HG03469 (cell line): ENCODE results near the gene SLC44A5.
"Not testable (repeated sequence)": the region's sequence is repeated elsewhere in the genome, so short reads cannot be mapped to it uniquely, and the experiment has no call there.

Experiments
- ATAC-seq: cut with Tn5 transposase; IDR thresholded peaks from one replicate; pipeline ENCODE4 v1.9.1; 2021; ENCODE audit warnings: mild to moderate bottlenecking, moderate library complexity, moderate number of reproducible peaks; ENCODE audit not compliant: unreplicated experiment

Gene SLC44A5

GRCh38 chr1:75611014-75611413, at the start of gene SLC44A5:
TSS of gene SLC44A5 (minus strand) at chr1:75611114. CDS start at chr1:75541447, 69,667 bp downstream.
- no peak for ATAC-seq

GRCh38 chr1:75655931-75656330, 45.0 kb upstream of the SLC44A5 start:
- ATAC-seq = no peak

- not testable (repeated sequence) for ATAC-seq
Observed at GRCh38 chr1:75647183-75647582, 36.3 kb upstream of the SLC44A5 start.

- not testable (repeated sequence) for ATAC-seq
Observed at GRCh38 chr1:75645153-75645552, 34.2 kb upstream of the SLC44A5 start.

- ATAC-seq = no peak
Observed at GRCh38 chr1:75643460-75643859, 32.5 kb upstream of the SLC44A5 start.

- no peak for ATAC-seq
Observed at GRCh38 chr1:75641325-75641724, 30.4 kb upstream of the SLC44A5 start.

GRCh38 chr1:75640137-75640536, 29.2 kb upstream of the SLC44A5 start:
- ATAC-seq = no peak

- peak; percentile 85 for ATAC-seq
Observed at GRCh38 chr1:75632350-75632949, 21.5 kb upstream of the SLC44A5 start.

GRCh38 chr1:75630998-75631397, 20.1 kb upstream of the SLC44A5 start:
- ATAC-seq = no peak

GRCh38 chr1:75630004-75630594, 19.2 kb upstream of the SLC44A5 start:
- ATAC-seq = no peak

- ATAC-seq = no peak
Observed at GRCh38 chr1:75625795-75626194, 14.9 kb upstream of the SLC44A5 start.

GRCh38 chr1:75618382-75618781, 7.5 kb upstream of the SLC44A5 start:
- no peak for ATAC-seq

- no peak for ATAC-seq
Observed at GRCh38 chr1:75616436-75617433, 5.8 kb upstream of the SLC44A5 start.

GRCh38 chr1:75615613-75616435, 4.9 kb upstream of the SLC44A5 start:
- ATAC-seq = no peak

GRCh38 chr1:75614399-75614756, 3.5 kb upstream of the SLC44A5 start:
- ATAC-seq = peak; percentile 8

GRCh38 chr1:75613916-75614315, 3.0 kb upstream of the SLC44A5 start:
- no peak for ATAC-seq

- no peak for ATAC-seq
Observed at GRCh38 chr1:75612976-75613375, 2.1 kb upstream of the SLC44A5 start.

- no peak for ATAC-seq
Observed at GRCh38 chr1:75602486-75602885, 8.4 kb downstream of the SLC44A5 start.

GRCh38 chr1:75600781-75601180, 10.1 kb downstream of the SLC44A5 start:
- ATAC-seq = no peak

GRCh38 chr1:75594327-75594726, 16.6 kb downstream of the SLC44A5 start:
- no peak for ATAC-seq

GRCh38 chr1:75593457-75593856, 17.5 kb downstream of the SLC44A5 start:
- ATAC-seq = not testable (repeated sequence)
